ENCODE measurements around the gene PMPCA. TPM values are rescaled to one million over a fixed set of nuclear protein-coding genes. Genes with fewer than 3 reads are reported as not detected.

Gene PMPCA
- total and polyA plus RNA-seq, 2 donors (not counting 3 experiments of a cell fraction or from before 2014, with no cell fraction given), result 69.0 to 75.3 TPM

DNA sequence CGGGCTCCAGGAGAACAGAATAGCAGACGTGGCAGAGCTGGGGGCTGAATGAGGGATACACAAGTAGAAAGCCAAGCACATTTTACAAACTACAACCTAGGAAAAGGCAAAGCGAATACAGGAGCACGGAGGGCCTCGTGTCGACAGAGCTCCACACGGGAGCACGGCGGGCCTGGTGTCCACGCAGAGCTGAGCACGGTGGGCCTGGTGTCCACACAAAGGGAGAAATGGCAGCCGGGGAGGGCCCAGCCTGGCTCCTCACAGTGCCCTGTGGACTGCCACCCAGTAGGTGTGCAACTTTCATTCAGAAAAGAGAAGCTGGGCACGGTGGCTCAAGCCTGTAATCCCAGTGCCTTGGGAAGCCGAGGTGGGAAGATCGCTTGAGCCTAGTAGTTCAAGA is 32.6 kb downstream of the PMPCA start:
- H3K79me2 ChIP-seq (ENCODE audit: control insufficient read depth, insufficient read depth, low read length), result peaks cover 14% of the 10 kb centered on the region
- TF ChIP-seq FOS (IDR thresholded peaks at IDR 0.05; ENCODE audit: borderline replicate concordance, insufficient read depth, low read length) (no peak), GATA2 (IDR thresholded peaks at IDR 0.05; ENCODE audit: insufficient read depth, insufficient read length, low read depth, low read length) (no peak), MYC (IDR thresholded peaks at IDR 0.05; ENCODE audit: low read depth, low read length) (no peak), JUN (IDR thresholded peaks at IDR 0.05; ENCODE audit: borderline replicate concordance, insufficient read depth, insufficient read length, low read depth) (no peak), POLR2AphosphoS5 (IDR thresholded peaks at IDR 0.05; ENCODE audit: insufficient read depth, low read depth, low read length) (no peak), EZH2 (IDR thresholded peaks at IDR 0.05; ENCODE audit: borderline replicate concordance, low read depth, low read length, severe bottlenecking) (no peak), MAX (IDR thresholded peaks at IDR 0.05; ENCODE audit: insufficient read depth, insufficient read length) (no peak), CTCF (IDR thresholded peaks at IDR 0.05; ENCODE audit: extremely low read depth in 1 of 2, insufficient read depth in 1 of 2, low read depth in 1 of 2, low read length in 2 of 2) (no peak), POLR2A (IDR thresholded peaks at IDR 0.05; ENCODE audit: low read depth, low read length) (no peak)
- H3K27ac ChIP-seq (ENCODE audit: insufficient read depth, low read depth, low read length), result no peak overlapping the region
- no peaks in the 10 kb centered on the region for H3K27me3 ChIP-seq (ENCODE audit: control insufficient read depth in 2 of 2, insufficient read depth in 2 of 2, low read length in 2 of 2)
- peaks cover 2% of the 10 kb centered on the region for H3K4me1 ChIP-seq (ENCODE audit: control insufficient read depth, extremely low read depth, insufficient read depth, low read length)
- FAIRE-seq, result no peak
- BruUV-seq (replicated peaks), result no TSS peak
- DNase-seq (ENCODE audit: low read depth, low spot score), result no peak
- no peak overlapping the region for H3K4me3 ChIP-seq (replicated peaks in 1 of 3; ENCODE audit: insufficient read depth in 1 of 3, low read depth in 1 of 3, low read length in 3 of 3)
- H2AFZ ChIP-seq (ENCODE audit: low read depth, low read length), result no peak overlapping the region
- H3K4me2 ChIP-seq (ENCODE audit: insufficient read depth, low read length), result no peak overlapping the region
- ChIA-PET CTCF (no interaction called here), POLR2A (no interaction called here)
- peaks cover 15 to 53% of the 10 kb centered on the region in 2 experiments for H3K36me3 ChIP-seq (ENCODE audit: control insufficient read depth in 2 of 2, extremely low read depth in 1 of 2, insufficient read depth in 2 of 2, low read length in 2 of 2)
- H4K20me1 ChIP-seq (replicated peaks; ENCODE audit: control insufficient read depth, extremely low read depth, insufficient read depth, low read length), result no peaks in the 10 kb centered on the region
- no peak overlapping the region for H3K9ac ChIP-seq (replicated peaks; ENCODE audit: extremely low read depth, insufficient read depth, low read length)
- intact Hi-C loops (cut with micrococcal nuclease) (no loop called here), dilution Hi-C loops (cut with MboI; ENCODE audit: extremely low pct_ligation_motif_present, low sequenced_read_pairs) (no loop called here)
- no peaks in the 10 kb centered on the region for H3K9me1 ChIP-seq (replicated peaks; ENCODE audit: control insufficient read depth, extremely low read depth, insufficient read depth, low read length)
- no peaks in the 10 kb centered on the region for H3K9me3 ChIP-seq (replicated peaks; ENCODE audit: control insufficient read depth, insufficient read depth, low read length)

All from endothelial cell of umbilical vein (primary cell).